Pancreas (tissue), 10 donors: Measurements from ENCODE around the gene CC2D1A. TPM values are rescaled to one million over a fixed set of nuclear protein-coding genes. Genes with fewer than 3 reads are reported as not detected.

Experiments
- ATAC-seq, 4 donors: fragments of 200-7000 bp; cut with Tn5 transposase; one replicate each; pipeline versions ENCODE4 v1.8.0 to v1.9.1; 2020; ENCODE audit warnings: mild to moderate bottlenecking in 4 of 4, moderate library complexity in 4 of 4
- DNase-seq, 6 donors: peaks; one replicate each; pipeline ENCODE4 v3.0.0-alpha.2; 2020
- FAIRE-seq: peaks from 2 replicates; lab custom pipeline; 2012; peaks lifted over from hg19 to GRCh38; lab: Jason Lieb, UNC
- H3K27ac ChIP-seq, 4 donors: fragments of 200-600 bp; sonication (generic); 1 replicate in 3 of 4; 2 replicates in 1 of 4; pipeline versions ENCODE4 v1.5.0 to v1.8.0; 2020
- H3K27me3 ChIP-seq, 4 donors: fragments of 200-600 bp; one replicate each; pipeline ENCODE4 v1.8.0; 2021
- H3K36me3 ChIP-seq, 3 donors: fragments of 200-600 bp; sonication (generic) in 1 of 3; one replicate each; pipeline versions ENCODE4 v1.5.0 to v1.8.0; 2020 to 2021
- H3K4me1 ChIP-seq, 3 donors: fragments of 200-600 bp; one replicate each; pipeline ENCODE4 v1.8.0; 2021
- H3K4me3 ChIP-seq, 4 donors: fragments of 200-600 bp; sonication (generic) in 2 of 4; one replicate each; pipeline versions ENCODE4 v1.5.0 to v1.8.0; 2020 to 2021
- H3K9me3 ChIP-seq, 4 donors: fragments of 200-600 bp; one replicate each; pipeline ENCODE4 v1.8.0; 2021
- CTCF ChIP-seq, 4 donors: fragments of 200-600 bp; sonication (generic) in 3 of 4; IDR thresholded peaks; one replicate each; pipeline versions ENCODE4 v1.5.0 to v1.8.0; 2021; ENCODE audit warnings: antibody characterized with exemption in 4 of 4
- WGBS, 2 donors: extraction: QIAGEN DNeasy Blood & Tissue Kit; methylation state at CpG; one replicate each; pipeline ENCODE4 v1.1.7; 2013; 5-methylcytosine and 5-hydroxymethylcytosine counted together
- intact Hi-C, 3 donors: fragments of 100-400 bp; cut with DNase I; formaldehyde crosslinking; loops; one replicate each; pipeline versions ENCODE4 v1.11.1 to v1.14.2; 2022
- polyA plus RNA-seq, 2 donors: library from polyadenylated mRNA; stranded (reverse); fragments of 200-250 nt; gene quantifications; one replicate each; pipeline ENCODE4 v1.2.3, GENCODE V29; 2013
- total RNA-seq, 6 donors: library from RNA; stranded (reverse); fragmentation: NEBNext Ultra II Directional in 4 of 6; extraction: Animal tissue kit (Norgen Biotek cat#: 25700) in 4 of 6; gene quantifications; one replicate each; pipeline versions ENCODE4 v1.2.1 to v1.2.4, GENCODE V29; 2021 to 2023
- donor health status: healthy with polysubstance abuse.
- donor health status: DM: no; HTN: no; CAD: no; lungs with moderate emphysema.
- donor health status: DM: no; HTN: no; CAD: no.
- donor health status: control.
- donor health status: control.
- donor health status: Bipolar disorder and iron deficiency.
- donor health status: DM: yes; HTN: yes; CAD: no.
- donor health status: DM: no; HTN: no; CAD: no.
- donor health status: DM: no; HTN: no; CAD: no.
- donor health status: DM: yes; HTN: yes; CAD: no.

CC2D1A gene
- total and polyA plus RNA-seq, 8 donors: 23.0 to 78.6 (median 27.2) TPM

GRCh38 chr19:13960863-13961784 lies 55.1 kb downstream of the CC2D1A start:
- Histone ChIP-seq H3K4me1 (no peaks in the 10 kb centered on the region), H3K4me3 (no peak overlapping the region), H3K9me3 (no peaks in the 10 kb centered on the region), H3K27ac (no peak overlapping the region), H3K27me3 (no peaks in the 10 kb centered on the region), H3K36me3 (peaks cover 0 to 51% (median 11%) of the 10 kb centered on the region in 3 donors)
- FAIRE-seq: no peak
- intact Hi-C loops: no loop called here
- peak in 1 of 4 donors; percentile 4 for ATAC-seq
- no peak for TF ChIP-seq CTCF (IDR thresholded peaks at IDR 0.05)
- DNase-seq: peak in 1 of 6 donors; percentile 70
- 93 to 94% methylated on average over 39 of the region's 39 CpGs for WGBS, 2 donors

GRCh38 chr19:13961826-13962698 lies 56.1 kb downstream of the CC2D1A start:
- no peaks in the 10 kb centered on the region for H3K4me1 ChIP-seq
- no peaks in the 10 kb centered on the region for H3K27me3 ChIP-seq
- intact Hi-C loops: no loop called here
- TF ChIP-seq CTCF (IDR thresholded peaks at IDR 0.05): no peak
- peak in 1 of 6 donors; percentile 73 for DNase-seq
- 88 to 89% methylated on average over 43 to 55 of the region's 55 CpGs for WGBS, 2 donors
- FAIRE-seq: no peak
- no peak overlapping the region for H3K27ac ChIP-seq
- H3K4me3 ChIP-seq: no peak overlapping the region
- ATAC-seq: peak in 1 of 4 donors; percentile 5
- H3K9me3 ChIP-seq: no peaks in the 10 kb centered on the region
- H3K36me3 ChIP-seq: peaks cover 0 to 51% (median 17%) of the 10 kb centered on the region in 3 donors

- no peaks in the 10 kb centered on the region for H3K27me3 ChIP-seq
- DNase-seq: peak in 1 of 6 donors; percentile 74
- H3K9me3 ChIP-seq: no peaks in the 10 kb centered on the region
- TF ChIP-seq CTCF (IDR thresholded peaks at IDR 0.05): no peak
- peak in 1 of 4 donors; percentile 6 for ATAC-seq
- no peak overlapping the region for H3K27ac ChIP-seq
- intact Hi-C loops: no loop called here
- H3K36me3 ChIP-seq: peaks cover 0 to 54% (median 18%) of the 10 kb centered on the region in 3 donors
- 86% methylated on average over 81 to 89 of the region's 89 CpGs for WGBS, 2 donors
- H3K4me3 ChIP-seq: no peak overlapping the region
- no peak for FAIRE-seq
- H3K4me1 ChIP-seq: no peaks in the 10 kb centered on the region
Observed at GRCh38 chr19:13962699-13963602, 57.0 kb downstream of the CC2D1A start.

GRCh38 chr19:13963603-13964105 lies 57.7 kb downstream of the CC2D1A start:
- Histone ChIP-seq H3K4me3 (no peak overlapping the region), H3K4me1 (no peaks in the 10 kb centered on the region), H3K27me3 (no peaks in the 10 kb centered on the region), H3K27ac (no peak overlapping the region), H3K9me3 (no peaks in the 10 kb centered on the region), H3K36me3 (peaks cover 0 to 61% (median 23%) of the 10 kb centered on the region in 3 donors)
- intact Hi-C loops: no loop called here
- DNase-seq (peak in 1 of 6 donors; percentile 68), FAIRE-seq (no peak), ATAC-seq (no peak)
- 93 to 94% methylated on average over 45 to 48 of the region's 48 CpGs for WGBS, 2 donors
- no peak for TF ChIP-seq CTCF (IDR thresholded peaks at IDR 0.05)
